ENCODE results near the gene AQP6.

AQP6 gene

DNA sequence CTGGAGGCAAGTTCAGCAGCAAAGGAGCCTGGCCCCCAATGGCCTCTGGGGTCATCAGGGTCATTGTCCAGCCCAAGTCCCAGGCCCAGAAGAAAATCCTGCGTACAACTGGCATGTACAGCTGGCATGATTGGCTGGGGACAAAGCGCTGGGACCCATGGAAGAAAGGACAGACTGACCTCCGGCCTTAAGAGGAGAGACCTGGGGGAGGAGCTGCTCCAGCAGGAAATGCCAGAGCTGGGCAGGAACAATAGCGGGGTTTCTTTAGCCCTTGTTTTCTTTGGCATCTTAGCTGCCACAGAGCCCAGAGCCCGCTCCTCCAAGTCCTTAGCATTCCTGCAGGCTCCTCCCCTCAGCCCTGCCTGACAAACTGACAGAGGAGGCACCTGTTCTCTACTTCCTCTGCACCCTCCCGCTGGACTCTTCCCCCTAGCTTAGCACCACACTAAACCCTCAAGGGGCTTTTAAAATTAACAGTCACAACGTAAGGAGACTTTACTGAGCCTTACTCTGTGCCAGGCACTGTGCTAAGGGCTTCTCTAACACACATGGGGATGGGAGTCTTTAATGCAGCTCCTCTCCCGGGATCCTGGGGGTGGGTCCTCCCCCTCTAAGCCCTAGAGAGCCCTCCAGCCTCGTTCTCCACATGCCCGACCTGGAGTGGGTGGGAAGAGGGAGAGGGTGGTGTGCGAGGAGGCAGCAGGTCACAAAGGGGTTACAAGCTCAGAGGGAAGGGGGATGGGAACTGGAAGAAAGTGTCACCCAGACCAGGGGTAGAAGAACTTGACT, 12.9 kb upstream of the AQP6 start:
- DNase-seq = peak; percentile 38

DNA sequence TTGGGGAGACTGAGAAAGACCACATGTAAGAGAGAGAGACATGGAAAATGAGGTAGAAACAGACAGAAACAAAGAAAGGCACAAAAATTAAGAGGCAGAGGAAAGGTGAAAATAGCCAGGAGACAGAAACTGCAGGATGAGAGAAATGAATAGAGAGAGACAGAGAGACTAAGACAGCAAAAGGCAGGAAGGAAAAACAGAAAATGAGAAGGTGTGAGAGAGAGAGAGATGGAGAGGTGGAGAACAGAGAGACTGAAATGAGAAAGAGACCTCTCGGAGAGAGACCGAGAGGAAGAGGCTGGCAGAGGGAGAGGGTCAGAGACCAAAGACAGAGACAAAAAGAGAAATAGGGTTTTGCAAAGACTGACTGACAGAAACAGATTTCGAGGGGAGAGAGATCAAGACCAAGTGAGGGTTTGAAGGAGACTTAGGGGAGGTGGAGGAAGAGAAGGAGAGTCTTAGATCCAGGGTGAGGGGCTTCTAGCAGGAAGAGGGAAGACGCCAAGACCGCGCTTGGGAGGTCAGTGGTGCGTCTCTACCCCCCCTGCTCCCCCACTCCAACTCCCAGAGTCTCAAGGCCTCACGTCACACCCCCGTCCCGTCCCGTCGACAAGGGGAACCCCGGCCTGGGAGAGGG, 12.2 kb upstream of the AQP6 start:
- DNase-seq = no peak

DNA sequence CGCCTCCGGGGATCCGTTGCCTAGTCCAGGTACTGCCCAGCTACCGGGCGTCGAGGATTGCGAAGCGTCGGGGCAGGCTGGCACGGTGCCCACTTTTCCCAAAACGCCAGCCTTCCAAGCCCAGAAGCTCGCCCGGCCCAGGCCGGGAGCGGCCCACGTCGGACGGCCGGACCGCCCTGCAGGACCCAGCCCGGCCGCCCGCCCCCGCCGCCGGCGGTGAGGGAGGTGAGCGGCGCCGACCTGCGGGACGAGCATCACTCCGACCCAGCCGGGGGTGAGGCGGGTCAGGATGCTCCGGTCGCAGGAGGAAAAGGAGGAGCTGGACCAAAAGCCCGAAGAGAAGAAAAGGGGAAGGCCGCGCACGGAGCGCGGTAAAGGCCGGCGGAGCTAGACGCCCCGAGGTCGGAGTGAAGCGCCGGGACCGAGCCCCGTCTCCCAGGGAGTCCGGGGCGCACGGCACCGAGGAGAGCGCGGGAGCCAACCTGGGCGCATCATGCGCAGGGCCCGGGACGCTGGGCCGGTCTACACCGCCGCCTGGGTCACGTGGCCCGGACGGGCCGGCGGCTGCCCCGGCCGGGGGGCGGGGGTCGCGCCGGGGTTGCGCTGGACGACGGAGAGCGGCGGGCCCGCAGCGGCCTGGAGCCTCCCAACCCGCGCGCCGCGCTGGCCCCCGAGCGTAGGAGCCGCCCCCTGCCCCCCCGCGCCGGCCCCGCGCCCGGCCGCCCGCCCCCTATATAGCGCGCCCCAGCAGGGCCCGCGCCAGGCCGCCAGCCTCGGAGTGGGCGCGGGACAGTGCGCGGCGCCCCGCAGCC, 11.4 kb upstream of the AQP6 start, which contains the start of gene AQP5:
Gene AQP5, plus strand, starts transcription at position 762 of the 812 bp plus-strand sequence. CDS start 146 bp downstream, outside the sequence.
- DNase-seq = no peak

DNA sequence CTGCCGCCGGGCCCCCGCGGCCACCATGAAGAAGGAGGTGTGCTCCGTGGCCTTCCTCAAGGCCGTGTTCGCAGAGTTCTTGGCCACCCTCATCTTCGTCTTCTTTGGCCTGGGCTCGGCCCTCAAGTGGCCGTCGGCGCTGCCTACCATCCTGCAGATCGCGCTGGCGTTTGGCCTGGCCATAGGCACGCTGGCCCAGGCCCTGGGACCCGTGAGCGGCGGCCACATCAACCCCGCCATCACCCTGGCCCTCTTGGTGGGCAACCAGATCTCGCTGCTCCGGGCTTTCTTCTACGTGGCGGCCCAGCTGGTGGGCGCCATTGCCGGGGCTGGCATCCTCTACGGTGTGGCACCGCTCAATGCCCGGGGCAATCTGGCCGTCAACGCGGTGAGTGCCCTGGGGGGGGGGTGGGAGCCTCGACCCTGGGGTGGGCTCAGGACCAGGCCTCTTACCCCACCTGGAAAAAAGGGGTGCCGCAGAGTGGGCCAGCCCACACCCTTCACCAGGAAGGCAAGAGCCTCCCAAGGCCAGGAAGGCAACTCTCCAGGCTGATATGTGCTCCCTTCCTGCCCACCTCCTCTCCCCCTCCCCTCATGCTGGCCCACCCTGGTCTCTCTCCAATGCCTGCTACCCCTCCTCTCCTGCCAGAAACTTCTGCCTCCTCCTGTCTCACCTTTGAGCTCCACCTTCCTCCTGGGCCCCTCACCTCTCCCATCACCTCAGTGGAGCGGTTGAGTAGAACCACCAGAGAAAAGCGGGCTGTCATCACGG, 10.6 kb upstream of the AQP6 start:
- no peak for DNase-seq

DNA sequence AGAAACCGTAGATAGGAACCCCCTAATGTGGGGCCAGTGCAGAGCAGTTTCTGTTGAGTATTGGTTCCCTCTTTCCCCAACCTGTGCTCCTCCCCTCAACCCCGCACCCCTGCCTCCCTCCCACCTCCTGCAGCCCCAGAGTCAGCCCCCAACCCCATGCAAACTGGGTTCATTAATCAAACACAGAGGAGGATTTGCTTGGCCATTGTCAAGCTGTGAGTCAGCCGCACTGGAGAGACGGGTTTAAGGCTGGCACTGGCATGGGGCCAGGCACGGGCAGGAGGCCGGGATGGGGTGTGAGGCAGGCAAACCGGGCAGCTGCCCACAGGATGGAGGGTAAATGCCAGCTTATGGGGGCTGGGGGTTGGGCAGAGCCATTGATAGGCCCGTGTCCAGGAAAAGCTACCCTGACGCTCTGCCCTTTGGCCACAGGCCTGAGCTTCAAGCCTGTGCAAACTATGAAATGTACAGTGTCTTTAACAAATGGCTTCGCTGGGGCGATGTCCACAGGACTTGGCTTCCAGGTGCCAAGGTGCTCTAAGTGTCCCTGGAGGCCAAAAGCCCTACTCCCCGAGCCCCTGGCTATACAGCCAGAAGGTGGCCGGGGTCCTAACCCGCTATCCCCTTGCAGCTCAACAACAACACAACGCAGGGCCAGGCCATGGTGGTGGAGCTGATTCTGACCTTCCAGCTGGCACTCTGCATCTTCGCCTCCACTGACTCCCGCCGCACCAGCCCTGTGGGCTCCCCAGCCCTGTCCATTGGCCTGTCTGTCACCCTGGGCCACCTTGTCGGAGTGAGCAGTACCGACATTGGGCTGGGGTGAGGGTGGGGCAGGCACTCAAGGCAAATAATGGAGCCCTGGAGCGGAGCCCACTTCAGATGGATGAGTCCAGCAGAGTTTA, 9.6 kb upstream of the AQP6 start:
- DNase-seq = no peak

DNA sequence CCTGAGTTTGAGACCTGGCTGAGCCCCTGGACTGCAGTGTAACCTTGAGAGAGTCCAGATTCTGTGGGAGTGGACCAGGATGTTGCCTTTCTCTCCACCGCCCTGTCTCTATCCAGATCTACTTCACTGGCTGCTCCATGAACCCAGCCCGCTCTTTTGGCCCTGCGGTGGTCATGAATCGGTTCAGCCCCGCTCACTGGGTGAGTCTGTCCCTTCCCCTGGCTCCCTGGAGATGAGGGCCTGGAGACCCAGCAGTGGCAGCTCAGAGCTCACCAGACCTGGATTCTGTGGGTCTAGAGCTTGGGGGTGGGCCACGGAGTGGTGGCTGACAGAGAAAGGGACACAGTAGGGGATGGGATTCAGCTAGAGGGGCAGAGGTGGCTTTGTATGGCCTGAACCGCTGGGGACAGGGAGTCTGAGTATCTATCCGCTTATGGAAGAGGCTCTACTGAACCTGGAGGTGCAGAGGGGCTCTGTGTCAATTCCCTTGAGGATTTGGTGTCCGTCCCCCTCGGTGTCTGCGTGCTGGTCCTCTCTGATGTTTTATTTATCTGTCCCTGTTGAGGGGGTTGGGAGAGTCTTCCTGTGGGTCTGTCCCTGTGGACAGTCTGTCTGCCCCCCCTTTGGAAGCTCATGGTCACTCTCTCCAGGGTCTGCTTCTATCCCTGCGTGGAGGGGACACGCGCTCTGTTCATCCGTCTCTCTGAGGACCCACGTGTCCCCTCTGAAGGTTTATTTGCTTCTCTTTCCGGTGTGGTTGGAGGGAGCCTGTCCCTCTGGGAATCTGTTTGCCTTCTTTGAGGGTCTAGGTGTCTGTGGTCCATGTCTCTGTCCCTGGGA, 8.6 kb upstream of the AQP6 start:
- DNase-seq = no peak

DNA sequence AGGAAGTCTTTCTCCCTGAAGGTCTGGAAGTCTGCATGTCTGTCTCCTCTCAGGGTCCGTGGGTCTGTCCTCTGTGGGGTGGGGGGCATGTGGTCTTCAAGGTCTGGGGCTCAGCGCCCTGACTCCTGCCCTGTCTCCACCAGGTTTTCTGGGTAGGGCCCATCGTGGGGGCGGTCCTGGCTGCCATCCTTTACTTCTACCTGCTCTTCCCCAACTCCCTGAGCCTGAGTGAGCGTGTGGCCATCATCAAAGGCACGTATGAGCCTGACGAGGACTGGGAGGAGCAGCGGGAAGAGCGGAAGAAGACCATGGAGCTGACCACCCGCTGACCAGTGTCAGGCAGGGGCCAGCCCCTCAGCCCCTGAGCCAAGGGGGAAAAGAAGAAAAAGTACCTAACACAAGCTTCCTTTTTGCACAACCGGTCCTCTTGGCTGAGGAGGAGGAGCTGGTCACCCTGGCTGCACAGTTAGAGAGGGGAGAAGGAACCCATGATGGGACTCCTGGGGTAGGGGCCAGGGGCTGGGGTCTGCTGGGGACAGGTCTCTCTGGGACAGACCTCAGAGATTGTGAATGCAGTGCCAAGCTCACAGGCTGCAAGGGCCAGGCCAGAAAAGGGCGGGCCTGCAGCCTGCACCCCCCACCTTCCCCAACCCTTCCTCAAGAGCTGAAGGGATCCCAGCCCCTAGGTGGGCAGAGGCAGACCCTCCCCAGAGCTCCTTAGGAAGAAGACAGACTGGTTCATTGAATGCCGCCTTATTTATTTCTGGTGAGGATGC, 7.7 kb upstream of the AQP6 start:
- no peak for DNase-seq

DNA sequence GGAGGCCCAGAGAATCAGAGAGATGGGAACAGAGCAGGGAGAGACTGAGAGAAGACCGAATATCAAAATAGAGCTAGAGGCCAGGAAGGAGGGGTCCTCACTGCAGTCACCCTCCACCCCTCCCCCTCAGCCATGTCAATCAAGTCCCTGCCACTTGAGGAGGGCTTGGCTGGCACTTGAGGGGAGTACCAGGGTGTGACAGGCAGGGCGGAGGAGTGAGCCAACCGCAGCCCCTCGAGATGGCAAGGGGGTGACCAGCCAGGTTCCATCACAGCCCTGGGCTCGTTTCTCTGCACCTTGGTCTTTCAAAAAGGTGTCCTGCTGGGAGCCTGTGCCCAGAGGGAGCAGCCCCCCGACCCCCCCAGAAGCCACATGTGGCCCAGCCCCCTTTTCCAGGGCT, 6.9 kb upstream of the AQP6 start:
- DNase-seq = no peak

DNA sequence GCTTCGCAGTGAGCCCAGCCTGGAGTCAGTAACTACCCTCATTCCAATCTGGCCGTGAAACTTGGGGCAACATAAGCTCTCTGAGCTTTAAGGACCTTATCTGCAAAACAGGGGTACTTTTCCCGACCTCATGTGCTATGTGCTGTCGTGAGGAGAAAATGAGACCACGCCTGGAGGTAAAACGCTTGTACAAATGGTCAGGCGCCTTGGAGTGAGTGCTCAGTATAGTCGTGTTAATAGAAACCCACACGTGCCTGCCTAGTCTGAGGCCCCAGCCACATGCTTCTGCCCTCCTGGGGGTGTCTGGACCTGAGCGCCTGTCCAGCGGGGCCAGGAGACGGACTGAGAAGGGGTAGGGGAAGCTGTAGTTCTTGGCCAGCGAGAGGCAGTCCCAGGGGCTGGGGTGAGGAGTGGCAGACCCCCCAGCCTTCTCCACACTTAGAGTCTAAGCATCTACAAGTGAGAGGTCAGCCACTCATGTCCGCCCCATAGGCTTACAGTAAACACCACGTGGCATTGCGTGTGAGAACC, 6.2 kb upstream of the AQP6 start:
- no peak for DNase-seq

DNA sequence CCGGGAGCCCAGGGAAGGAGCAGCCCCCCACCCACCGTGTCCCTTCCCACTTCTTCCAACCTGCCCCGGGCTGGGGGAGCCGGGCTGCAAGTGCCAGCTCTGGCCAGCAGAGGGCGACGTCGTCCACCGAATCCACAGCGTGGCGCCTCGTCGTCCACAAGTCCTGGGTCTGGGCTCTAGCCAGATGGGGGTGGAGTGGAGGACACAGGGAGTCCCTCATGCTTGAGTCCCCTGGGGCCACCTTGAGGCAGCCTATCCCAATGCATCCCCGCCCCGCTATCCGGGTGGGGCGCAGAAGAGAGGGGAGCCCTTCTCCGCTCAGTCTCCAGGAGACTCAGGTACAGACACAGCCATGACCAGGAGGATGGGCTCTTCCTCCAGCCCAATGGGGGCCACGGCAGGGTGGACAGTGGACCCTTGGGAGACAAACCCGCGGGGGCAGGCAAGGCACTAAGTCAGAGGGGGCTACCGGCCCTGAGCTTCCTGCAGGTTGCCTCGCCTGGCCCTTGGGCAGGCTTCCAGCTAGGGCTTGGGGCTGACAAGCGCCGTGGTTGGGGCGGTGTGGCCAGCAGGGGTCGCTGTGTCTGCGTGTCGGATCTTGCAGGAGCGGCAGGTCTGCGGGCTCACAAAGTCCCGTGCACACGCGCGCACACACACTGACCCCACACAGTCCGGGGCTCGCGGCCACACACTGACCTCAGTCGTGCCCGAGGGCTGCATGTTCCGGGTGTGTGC, 5.5 kb upstream of the AQP6 start:
- peak; percentile 89 for DNase-seq

DNA sequence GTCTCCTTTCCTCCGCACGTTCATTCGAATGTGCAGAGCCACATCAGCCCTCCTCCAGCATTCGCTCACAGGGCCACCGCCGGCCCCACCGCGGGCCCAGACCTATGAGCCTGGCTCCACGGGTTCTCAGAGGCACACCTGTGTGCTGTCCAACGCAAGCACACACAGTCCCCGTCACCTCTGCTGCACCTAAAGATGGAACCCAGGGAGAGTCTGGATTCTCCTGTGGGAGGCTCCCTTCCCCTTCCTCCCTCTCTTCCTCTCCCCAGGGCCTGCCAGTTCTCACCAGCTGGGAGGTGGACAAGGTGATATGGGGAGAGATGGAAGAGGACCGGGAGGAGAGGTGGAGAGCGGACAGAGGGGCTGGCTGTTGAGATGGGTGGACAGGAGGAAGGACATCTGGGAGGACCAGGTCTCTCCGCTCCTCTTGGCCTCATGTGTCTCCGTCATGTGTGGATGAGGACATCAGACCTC, 4.9 kb upstream of the AQP6 start:
- no peak for DNase-seq

DNA sequence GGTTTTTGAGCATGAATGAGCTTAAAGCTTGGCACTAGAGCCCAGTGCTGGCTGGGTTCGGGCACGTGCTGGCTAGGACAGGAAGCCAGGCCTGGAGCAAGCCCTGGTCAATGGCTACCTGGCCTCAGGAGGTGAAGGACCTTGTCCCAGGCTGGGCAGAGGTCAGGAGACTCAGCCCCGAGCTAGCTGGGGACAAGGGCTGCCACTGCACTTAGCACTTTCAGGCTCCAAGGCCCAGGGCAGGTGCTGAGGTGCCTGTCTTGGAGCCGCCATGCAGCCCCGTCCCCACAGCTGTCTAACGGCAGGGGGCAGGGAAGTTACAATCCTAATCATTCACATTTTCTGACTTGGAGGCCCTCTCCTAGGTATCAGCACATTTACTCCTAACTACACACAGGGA, 4.3 kb upstream of the AQP6 start:
- no peak for DNase-seq

DNA sequence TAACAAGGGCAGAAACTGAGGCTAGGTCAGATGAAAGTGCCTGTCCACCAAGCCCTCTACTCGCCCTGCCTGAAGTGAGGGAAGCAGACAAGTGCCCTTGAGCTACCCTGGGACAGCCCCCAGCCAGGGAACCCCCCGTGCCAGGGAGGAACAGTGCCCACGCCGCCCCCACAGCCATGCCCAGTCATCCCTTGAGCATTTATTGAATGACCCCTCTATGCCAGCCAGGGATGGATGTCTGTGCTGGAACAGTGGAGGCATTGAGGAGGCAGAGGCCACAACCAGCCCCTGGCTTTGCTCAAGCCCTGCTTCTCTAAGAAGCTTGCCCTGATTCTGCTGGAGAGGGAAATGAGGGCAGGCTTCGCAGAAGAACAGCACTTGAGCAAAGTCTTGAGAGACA, 3.7 kb upstream of the AQP6 start:
- DNase-seq = no peak

DNA sequence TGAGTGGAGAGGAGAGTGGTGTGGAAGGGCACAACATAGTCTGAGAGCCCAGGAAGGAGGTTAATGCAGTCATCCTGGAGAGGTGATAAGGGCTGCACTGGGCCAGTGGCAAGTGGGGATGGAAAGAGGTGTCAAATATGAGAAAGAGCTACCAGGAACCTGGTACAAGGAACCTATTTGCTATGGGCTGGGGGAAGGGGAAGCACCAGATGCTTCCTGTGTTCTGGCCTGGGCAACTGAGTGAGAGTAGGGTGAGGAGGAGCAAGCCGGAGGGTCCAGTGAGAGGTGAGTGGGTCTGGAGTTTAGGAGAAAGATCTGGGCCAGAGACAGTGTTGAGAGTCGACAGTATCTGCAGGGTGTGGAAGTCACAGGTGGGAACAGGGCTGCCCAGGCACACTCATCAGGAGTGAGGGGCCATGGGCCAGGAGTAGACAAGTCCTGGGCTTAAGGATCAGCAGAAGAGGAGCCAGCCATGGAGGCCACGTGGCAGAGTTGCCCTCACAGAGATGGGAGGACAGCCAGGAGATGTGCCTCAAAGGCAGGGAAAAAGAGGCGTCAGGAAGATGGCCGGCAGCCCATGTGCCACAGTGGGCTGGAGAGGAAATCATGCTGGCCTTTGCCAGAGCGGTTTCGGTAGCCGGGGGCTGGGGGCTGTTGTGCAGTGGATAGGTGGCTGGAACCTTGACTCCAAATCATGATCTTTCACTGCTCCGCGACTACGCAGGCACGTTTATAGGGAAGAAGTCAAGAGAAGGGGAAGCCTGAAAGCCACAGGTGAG, 2.9 kb upstream of the AQP6 start:
- no peak for DNase-seq

DNA sequence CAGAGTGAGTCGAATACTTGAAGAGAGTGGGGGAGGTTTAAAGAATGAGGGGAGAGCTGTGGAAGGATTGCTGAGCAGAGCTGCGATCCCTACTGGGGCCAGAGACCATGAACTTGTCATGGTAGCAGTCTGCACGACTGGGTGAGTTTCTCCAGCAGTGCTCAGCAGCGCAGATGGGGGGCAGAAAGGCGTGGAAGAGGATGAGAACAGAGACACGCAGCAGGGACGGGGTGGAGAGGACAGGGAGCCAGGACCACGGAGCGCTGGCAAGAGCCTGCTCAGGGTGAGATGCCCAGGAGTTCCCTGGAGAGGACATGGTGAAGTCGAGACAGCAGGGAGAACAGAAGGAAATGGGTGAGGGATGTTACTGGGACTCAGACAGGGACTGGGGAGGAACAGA, 2.1 kb upstream of the AQP6 start:
- no peak for DNase-seq

DNA sequence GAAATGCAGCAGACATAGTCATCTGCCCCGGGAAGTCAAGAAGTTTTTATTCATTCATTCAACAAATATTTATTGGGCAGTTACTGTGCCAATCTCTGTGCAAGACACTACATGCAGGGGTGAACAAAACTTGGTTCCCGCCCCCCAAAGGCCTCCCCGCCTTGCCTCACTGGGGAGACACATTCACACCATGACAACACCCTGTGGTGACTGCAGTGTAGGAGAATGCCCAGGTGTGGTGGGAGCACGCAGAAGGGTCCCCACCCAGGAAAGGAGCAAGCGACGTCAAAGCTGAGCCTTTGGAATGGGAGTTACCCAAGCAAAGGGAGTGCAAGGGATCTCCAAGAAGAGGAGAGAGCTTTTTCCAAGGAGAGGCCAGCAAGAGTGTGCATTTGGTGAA, 1.6 kb upstream of the AQP6 start:
- no peak for DNase-seq

DNA sequence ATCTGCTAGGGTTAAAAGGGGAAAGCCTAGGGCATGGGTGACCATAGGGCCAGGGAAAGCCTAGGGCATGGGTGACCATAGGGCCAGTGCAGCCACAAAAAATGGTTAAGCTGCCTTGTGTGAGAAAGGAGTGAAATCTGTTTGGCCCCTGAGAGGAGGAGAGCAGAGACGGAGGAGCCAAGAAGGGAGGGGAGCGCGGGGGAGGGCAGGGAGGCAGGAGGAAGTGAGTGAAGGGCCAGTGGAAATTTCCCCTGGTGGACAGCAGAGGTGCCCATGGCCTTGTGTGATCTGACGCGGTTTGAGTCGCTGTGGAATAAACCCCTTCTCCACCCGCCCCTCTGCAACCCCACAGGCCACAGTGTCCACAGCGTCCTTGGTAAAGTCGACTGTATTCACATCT, 618 bp upstream of the AQP6 start:
- no peak for DNase-seq

DNA sequence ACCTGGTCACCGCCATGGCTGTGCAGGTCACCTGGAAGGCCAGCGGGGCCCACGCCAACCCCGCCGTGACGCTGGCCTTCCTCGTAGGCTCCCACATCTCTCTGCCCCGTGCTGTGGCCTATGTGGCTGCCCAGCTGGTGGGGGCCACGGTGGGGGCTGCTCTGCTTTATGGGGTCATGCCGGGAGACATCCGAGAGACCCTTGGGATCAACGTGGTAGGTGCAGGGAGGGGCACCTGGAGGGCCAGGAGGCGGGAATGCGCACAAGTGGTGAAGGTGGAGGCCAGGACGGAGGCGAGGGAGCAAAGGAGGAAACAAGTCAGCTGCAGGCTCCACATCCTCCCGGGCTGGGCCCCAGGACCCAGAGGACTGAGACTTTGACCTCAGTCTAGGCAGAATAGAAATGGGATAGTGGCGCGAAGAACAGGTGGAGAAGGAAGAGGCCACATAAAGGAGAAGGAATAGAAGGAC, 649 bp downstream of the AQP6 start:
- no peak for DNase-seq
